GDM1 (cell line): ENCODE data around the gene IGF2.
"Not testable (repeated sequence)": the region's sequence is repeated elsewhere in the genome, so short reads cannot be mapped to it uniquely, and the experiment has no call there.

Experiments used
- DNase-seq: peaks from one replicate; lab custom pipeline; 2025; lab: John Stamatoyannopoulos, UW

IGF2 gene, protein sequence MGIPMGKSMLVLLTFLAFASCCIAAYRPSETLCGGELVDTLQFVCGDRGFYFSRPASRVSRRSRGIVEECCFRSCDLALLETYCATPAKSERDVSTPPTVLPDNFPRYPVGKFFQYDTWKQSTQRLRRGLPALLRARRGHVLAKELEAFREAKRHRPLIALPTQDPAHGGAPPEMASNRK

GRCh38 chr11:2139123-2139521, at the start of gene IGF2:
Gene IGF2 (minus strand): TSS chr11:2139389. CDS start chr11:2135523, 3,866 bp downstream.
- DNase-seq = no peak

- no peak for DNase-seq
These were observed 49.6 kb upstream of the IGF2 start for GRCh38 chr11:2188745-2189144.

GRCh38 chr11:2187280-2187707, 48.1 kb upstream of the IGF2 start:
- no peak for DNase-seq

DNA sequence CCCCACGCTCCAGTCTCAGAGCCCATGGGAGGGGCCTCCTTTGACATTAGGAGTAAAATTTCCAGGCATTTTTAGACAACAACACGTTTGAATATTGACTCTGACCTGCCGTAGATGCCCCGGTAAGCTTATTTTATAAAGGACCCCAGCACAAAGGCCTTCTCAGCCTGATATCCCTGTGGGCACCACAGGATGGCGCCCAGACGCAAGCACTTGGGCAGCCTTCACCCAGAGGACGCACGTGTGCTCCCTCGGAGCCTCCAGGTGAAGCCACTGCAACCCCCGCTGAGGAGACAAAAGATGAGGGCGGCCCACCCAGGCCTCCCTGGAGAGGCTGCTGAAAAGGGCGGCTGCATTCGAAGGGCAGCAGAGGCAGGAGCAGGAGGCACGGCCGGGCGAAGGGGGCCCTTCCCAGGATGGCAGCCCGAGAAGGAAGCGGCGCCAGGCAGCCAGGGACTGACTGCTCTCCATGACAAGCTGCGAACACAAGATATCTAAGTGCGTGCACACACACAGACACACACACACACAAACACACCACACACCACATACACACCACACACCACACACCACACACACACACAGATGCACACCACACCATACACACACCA, 47.6 kb upstream of the IGF2 start:
- DNase-seq = peak; percentile 49

DNA sequence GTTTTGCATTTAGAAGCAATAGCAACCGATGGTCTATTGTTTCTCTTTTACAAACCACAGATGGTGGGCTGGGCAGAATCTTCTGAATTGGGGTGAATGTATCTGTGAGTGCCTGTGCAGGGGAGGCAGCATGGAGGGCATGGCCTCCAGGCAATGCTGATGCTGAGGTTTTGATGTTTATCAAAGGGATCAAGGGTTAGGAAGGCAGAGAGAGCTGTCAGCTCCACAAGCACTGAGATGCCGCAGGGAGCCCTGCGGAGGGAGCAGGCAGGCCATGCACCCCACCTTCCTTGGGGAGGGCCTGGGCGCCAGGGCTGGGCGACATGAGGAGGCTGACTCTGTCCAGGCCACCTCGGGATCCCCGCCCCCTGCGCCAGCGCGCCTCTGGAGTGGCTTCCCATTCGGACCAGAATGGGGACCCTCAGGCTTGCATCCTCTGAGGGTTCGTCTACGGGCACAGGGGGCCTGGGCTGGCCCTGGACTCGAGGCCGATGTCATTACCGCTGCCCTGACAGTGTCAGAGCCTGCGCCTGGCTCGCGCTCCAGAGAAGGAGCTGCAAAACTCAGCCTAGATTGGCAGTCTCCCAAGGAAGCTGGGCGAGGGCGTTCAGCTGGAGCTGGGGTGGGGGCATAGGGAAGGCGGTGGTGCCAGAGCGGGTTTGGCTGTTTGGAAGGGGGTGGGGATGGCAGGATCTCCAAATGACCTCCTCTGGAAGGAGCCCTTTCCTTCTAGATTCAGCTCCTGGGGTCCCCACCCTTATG, 46.3 kb upstream of the IGF2 start:
- no peak for DNase-seq

DNA sequence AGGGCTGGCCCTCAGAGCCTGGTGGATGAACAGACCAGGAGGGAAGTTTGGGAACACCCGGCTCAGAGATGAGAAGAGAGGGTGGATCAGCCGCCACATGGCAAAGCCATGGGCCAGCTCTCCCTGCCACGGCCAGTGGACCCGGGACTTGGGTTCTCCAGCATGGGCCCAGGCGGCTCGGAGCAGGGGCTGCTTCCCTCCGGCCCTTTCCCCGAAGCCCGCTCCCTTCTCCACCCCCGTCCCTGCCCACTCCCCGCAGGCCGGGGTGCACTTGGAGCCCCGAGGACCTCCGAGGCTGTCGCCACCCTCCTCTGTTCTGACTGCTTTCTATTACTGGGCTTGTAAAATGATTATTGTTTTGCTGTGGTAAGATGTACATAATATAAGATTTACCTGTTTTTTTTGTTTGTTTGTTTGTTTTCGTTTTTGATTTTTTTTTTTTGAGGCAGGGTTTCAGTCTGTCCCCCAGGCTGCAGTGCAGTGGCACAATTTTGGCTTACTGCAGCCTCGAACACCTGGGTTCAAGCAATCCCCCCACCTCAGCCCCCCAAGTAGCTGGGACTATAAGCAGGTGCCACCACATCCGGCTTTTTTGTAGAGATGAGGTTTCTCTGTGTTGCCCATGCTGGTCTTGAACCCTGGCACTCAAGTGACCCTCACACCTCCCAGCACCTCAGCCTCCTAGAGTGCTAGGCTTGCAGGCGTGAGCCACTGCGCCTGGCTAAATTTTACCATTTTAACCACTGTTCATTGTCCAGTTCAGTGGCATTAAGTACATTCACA, 43.7 kb upstream of the IGF2 start:
- no peak for DNase-seq

DNA sequence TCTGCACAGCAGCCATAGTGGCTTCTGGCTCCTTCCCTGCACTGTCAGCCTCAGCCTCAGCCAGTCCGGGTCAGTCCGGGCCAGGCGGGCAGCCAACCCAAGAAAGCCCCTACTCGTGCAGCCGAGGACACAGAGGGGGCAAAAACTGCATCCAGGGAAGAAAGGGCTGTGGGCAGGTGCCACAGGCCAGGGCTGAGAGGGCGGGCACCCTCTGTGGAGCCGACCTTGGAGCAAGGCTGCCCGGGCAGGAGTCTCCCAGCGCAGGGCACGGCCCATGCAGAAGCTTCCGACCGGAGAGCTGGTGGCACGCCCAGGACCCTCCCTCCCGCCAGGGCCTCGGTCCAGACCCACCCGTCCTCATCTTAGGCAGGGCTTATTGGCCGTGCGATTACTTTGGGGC, 42.9 kb upstream of the IGF2 start:
- no peak for DNase-seq

DNA sequence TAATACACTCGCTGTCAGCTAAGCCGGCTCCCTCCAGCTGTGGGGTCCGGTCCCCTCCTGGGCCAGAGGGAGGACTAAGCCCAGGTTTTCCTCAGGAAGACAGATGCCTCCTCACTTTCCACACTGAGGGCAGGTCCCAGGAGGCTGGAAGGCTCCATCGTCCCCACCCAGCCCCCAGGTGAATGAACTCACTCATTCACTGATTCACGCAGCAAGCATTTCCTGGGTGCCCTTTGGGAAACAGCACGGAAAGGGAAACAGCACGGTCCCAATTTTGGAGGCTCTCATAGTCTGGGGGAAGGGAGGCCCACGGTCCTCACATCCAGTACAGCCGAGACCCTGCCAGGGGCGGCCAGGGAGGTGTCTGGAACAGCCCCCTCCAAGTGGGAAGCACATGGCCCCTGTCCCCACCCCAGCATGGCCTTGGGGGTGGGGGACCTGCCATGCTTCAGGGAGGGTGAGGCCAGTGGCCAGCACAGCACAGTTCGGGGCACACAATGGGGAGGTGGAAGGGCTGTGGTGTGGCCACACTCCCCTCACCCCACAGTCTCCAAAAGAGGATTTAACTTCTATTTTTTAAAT, 41.7 kb upstream of the IGF2 start:
- no peak for DNase-seq

DNA sequence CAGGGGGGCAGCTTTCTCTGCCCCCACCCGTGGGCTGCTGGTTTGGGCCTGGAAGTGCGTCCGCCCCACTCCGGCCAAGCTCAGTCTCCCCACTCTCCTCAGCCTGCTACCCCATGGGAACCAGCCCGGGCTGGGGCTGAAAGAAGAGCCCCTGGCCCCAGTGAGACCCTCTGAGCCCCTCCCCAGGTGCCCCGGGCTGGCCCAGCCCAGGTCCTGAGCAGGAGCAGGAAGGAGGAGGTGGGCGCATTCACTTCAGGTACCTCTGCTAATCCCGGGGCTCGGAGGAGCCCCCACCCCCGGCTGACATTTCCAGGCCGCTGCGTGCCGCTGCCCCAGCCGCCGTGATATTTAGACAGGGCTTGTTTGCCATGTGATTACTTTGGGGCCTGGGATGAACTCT, 41.2 kb upstream of the IGF2 start:
- no peak for DNase-seq

- no peak for DNase-seq
These were observed 40.3 kb upstream of the IGF2 start for GRCh38 chr11:2179516-2179915.

- no peak for DNase-seq
These were observed 39.8 kb upstream of the IGF2 start for GRCh38 chr11:2178906-2179494.

DNA sequence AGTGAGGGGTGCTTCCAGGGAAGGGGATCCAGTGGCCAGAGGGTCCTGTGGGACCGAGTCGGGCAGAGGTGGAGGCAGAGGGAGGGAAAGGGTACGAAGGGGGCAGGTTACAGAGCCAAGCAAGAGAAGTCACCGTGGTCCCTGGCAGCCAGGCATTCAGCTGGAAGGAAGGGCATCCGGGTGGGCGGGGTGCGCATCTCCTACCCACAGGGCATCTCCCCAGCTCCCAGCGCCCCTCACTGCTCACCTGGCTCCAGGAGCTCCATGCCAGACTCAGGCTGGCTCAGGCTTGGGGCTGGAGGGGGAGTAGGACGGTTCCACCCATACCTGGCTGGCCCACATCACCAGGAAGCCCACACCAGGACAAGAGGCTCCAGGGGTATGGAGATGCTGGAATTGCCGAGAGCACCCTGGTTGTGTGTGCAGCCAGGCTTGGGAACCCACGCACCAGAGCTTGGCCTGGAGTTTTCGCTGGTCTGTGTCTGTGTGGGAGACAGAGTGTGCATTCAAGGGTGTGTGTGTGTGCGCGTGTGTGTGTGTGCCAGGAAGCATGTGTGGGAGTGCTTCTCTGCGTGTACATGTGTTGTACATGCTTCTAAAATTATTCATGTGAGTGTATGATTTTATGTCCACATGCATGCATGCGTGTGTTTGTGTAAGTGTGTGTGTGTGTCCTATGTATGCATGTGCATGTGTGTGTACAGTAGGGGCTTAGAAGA, 39.0 kb upstream of the IGF2 start:
- DNase-seq = not testable (repeated sequence)

DNA sequence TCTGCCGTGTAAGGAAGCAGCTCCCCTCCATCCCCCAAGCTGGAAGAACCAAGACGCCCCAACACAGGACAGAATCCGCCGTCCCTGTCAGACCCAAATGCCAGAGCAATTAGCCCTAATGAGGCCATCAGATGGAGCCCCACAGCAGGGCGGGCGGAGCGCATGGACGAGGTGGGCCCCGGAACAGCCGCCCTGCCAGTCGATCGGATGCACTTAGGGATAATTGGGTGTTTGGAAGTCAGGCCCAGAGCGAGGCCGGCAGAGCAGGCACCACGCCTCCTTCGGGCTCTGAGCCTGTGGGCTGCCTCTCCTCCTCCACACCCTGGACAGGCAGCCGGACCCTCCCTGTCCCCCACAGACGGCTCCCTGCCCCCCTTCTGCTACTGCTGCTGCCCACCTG, 37.9 kb upstream of the IGF2 start:
- no peak for DNase-seq

GRCh38 chr11:2176389-2176900, 37.3 kb upstream of the IGF2 start:
- DNase-seq = no peak

DNA sequence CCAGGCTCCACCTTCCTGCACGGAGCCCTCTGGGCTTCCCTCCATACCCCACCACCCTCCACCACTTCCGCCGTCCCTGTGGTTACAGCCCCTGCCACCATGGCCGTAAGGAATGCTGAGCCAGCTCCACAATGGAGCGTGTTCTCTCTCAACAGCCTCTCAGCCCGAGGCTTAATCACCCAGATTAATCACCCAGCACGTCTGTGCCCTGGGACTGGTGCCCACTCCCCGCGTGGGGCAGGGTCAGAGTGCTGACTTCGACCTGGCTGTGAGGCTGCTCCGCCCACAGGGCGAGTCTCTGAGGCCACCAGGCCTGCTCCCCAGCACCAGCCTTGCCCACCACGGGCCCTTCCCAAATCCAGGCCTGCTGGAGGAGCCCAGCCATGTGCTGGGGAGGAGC, 36.5 kb upstream of the IGF2 start:
- no peak for DNase-seq

DNA sequence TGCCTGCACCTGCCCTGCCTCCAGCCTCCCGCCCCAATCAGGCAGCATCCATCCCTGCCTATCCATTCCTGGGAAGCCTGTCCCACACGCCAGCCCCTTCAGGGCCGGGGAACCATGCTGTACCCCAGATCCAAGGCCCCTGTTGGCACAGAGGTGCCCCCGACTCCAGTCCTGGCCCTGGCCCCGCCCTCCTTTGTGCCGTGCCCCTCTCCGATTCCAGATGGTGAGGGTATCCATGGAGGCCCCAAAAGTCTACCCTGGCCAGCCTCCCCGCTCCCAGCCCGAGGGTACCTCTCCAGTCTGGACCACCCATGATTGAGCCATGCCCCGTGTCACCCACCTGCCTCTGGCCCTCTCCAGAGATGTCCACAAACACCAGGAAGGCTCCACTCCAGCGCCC, 35.2 kb upstream of the IGF2 start:
- DNase-seq = no peak

- no peak for DNase-seq
These were observed 34.6 kb upstream of the IGF2 start for GRCh38 chr11:2173761-2174160.

- no peak for DNase-seq
These were observed 34.0 kb upstream of the IGF2 start for GRCh38 chr11:2173150-2173693.

DNA sequence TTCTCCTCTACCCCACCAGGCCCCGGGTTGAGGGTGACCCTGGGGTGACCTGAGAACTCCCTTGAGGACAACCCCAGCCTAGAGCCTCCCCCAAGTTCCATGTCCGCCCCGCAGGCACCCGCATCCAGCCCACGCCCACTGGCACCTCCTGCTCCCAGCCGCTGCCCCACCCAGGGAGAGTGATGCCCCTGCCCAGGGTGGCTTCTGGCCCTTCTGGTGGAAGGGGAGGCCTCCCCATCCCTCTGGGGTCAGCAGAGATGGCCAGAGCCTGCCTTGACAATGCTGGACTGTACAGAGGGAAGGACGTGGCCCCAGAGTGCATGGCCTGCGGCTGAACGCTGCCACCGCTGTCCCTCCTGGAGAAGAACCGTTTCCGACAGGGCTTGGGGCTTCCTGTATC, 33.5 kb upstream of the IGF2 start:
- DNase-seq = no peak

DNA sequence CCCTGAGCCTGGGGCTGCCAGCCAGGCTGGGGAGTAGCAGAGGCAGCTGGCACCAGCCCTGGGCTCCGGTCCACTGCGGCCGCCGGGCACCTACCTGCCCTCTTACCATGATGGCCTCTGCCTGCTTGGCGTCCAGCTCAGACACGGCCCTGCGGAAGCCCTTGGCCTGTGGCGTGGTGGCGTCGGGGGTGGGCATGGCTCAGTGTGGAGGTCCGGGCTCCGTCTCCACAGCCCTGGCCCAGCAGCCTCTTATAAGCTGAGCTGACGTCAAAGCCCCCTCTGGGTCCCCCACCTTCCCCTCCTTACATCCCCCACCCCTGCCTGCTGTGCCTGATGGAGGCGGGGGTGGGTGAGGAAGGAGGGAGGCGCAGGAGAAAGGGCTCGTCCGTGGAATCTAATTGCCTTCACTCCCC, 32.4 kb upstream of the IGF2 start, which contains the start of gene TH:
Gene TH, minus strand, starts transcription at position 225 of the 413 bp plus-strand sequence. Its CDS starts 29 bp downstream, at position 196.
- no peak for DNase-seq
